GM18502 (cell line): ENCODE measurements around the gene MAD1L1.

Experiments
- ATAC-seq: cut with Tn5 transposase; IDR thresholded peaks from one replicate; pipeline ENCODE4 v1.9.1; 2021; ENCODE audit warnings: mild to moderate bottlenecking; ENCODE audit not compliant: unreplicated experiment, poor library complexity

The MAD1L1 gene

DNA sequence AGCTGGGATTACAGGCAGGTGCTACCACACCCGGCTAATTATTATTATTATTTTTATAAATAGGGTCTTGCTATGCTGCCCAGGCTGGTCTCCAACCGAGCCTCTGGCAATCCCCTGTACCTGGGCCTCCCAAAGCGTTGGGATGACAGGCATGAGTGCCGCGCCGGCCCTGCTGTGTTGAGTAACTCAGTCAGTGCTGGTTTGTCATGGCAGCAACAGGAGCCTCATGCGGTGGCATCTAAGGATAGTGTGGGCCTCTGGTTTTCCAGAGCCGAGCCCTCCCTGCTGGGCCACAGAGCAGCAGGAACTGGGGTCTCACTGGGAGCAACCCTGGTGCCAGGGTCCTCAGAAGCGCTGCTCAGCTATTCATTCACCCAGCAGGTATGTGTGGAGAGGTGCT is 318.0 kb downstream of the MAD1L1 start:
- ATAC-seq = no peak

GRCh38 chr7:1914321-1914720 is 318.4 kb downstream of the MAD1L1 start:
- ATAC-seq = no peak

GRCh38 chr7:1913466-1914282 is 319.1 kb downstream of the MAD1L1 start:
- no peak for ATAC-seq

- no peak for ATAC-seq
These were observed 319.9 kb downstream of the MAD1L1 start for GRCh38 chr7:1912593-1913465.

DNA sequence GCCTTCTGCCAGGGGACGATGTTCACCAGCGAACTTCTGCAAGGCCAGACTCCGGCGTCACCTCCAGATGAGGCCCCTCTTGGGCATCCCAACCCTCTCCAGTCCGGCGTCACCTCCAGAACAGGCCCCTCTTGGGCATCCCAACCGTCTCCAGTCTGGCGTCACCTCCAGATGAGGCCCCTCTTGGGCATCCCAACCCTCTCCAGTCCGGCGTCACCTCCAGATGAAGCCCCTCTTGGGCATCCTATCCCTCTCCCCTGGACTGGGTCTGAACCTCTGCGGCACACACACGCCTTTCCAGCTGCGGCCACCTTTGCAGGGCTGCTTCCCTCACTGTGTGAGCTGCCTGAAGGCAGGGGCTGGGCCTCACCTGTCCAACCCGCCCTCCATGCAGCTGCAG is 321.2 kb downstream of the MAD1L1 start:
- no peak for ATAC-seq

GRCh38 chr7:1910827-1911226 is 321.9 kb downstream of the MAD1L1 start:
- ATAC-seq = no peak

DNA sequence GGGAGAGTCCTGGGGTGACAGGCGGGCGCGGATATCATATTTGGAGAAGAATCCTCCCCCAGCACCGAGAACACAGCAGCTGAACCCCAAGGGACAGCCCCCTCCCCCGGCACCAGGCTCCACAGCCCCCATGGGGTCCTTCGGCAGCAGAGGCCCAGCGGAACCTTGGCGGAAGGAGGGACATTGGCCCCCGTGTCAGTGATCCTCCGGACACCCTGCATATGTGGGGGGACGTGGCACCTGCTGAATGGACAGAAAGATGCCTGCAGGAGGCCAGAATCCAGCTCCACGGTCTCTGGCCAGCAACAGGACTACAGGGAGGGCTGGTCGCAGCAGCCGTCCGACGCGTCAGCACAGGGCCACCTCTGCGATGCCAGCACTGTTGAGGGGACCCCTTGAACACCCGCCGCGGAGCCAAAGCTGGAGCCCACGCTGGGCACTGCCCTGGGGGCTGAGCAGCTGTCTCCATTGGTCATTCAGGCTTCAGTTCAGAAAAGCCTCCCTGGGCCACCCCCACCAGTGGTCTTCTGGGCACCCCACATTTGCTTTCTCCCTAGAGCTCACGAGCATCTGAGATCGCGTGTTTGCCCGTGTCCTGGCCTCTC is 322.6 kb downstream of the MAD1L1 start:
- no peak for ATAC-seq

- ATAC-seq = no peak
These were observed 323.3 kb downstream of the MAD1L1 start for GRCh38 chr7:1909476-1909875.

GRCh38 chr7:1908823-1909420 is 323.8 kb downstream of the MAD1L1 start:
- no peak for ATAC-seq

GRCh38 chr7:1907751-1908365 is 324.9 kb downstream of the MAD1L1 start:
- ATAC-seq = no peak

DNA sequence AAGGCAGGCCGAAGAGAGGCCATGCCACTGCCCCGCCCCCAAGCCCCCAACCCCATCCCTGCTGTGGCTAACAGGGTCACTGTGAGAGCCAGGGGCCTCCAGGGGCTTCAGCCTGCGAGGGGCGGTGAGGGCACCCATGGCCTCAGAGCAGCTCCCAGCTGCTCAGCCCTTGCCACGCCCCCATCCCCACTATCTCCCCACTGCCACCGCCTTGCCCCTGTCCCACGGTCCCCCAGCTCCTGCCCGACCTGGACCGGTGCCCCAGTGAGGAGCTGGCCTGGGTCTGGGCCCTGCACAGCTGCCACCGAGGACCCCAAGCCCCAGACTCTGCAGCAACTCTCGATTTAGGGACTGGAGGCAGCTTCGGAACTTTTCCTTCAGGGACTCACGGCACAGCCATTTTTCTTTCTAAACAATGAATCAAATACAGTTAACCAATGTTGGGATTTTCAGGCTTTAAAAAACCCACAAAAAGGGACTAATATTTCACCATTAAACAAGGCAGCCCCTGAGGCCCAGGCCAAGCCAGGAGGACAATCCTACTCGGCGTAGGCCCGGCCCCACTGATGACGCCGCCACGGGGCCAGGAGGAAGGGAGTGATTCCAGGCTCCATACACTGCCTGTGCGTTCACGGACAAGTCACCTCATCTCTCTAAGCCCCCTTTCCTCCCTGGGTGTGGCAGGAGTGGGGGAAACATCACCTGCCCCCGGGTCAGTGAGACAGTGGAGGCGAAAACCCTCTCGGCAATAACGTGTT is 325.6 kb downstream of the MAD1L1 start:
- no peak for ATAC-seq

DNA sequence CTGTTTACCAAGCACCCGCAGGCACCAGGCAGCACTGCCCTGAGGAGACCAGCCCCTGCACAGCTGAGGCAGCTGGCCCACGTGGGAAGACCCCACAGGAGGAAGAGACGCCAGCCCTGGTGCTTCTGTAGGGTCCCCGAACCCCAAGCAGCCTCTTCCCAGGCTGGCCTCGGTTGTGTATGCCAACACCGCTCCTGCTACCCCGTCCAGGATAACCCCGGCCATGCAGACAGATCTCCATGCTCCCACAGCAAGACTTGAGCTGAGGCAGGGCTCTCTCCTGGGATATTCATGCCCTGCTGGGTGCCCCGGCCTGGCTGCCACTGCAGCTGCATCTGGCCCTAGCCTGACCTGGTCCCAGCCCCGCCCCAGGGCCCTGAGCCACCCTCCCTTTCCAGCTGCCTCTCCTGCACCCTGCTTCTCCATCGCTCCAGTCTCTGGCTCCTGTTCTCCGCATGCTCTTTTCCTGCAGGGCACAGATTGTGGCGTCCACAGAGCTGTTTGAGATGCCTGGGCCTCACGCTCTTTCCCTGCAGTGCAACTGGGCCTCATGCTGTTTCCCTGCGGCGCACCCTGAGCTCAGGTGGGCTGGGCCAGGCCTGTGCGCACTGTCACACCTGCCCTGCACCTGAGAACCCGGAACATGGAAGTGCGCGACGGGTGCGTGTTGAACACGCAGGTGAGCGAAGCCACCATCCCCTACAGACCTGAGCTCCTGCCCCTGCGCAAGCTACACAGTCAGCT is 326.5 kb downstream of the MAD1L1 start:
- ATAC-seq = no peak

GRCh38 chr7:1902231-1902855 is 330.4 kb downstream of the MAD1L1 start:
- no peak for ATAC-seq

GRCh38 chr7:1901431-1902210 is 331.1 kb downstream of the MAD1L1 start:
- ATAC-seq = no peak

GRCh38 chr7:1900847-1901246 is 331.9 kb downstream of the MAD1L1 start:
- no peak for ATAC-seq

DNA sequence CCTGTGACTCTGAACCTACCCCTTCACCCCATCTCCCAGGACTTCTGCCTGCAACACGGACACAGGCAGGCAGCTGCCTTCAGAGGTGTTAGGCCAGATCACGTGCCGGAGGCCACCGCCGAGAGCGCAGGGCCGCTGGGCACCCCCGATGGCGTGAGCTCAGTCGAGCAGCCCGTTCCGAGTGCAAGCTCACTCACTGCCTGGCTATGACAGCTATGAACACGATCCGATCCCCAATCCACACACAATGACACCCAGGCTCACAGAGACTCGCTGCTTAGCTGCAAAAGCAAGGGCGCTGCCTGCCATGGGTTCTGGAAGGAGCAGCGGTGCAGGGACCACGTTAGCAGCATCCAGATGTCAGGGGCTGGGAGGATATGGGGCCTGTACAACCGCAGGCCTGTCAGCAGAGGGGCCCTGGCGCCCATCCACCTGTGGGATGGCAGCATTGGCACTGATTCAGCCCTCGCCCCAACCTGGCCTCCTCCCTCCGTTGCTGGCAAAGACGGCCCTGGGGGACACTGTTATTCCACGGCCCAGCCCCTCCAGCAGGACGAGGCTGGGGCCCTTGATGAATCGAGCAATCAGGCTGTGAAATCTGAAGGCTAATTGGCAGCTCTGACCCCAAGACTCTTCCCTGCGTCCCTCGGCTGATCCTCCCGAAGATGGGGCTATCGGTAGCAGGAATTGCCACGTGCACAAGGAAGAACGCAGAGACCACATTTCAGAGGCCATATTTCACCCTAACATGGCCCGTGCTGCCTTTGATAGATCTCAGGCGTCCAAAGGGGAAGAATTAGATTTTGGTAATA is 332.6 kb downstream of the MAD1L1 start:
- no peak for ATAC-seq

- no peak for ATAC-seq
These were observed 333.5 kb downstream of the MAD1L1 start for GRCh38 chr7:1899196-1899595.
